HepG2 (cell line): ENCODE measurements around the gene SLC51B. TPM values are rescaled to one million over a fixed set of nuclear protein-coding genes. Genes with fewer than 3 reads are reported as not detected.
A peak's percentile ranks its signal among the peaks of the same experiment; 100 is the strongest.

ENCODE experiments used
- ATAC-seq: fragments of 200-7000 bp; cut with Tn5 transposase; 3 replicates; pipeline ENCODE4 v1.9.1; 2020; ENCODE audit warnings: mild to moderate bottlenecking, moderate library complexity
- BruUV-seq: library from RNA; stranded (reverse); fragments of 400-500 nt; replicated peaks from 2 replicates; lab custom pipeline; 2021; lab: Mats Ljungman, UMichigan
- CTCF ChIA-PET: fragments of 300-600 bp; formaldehyde crosslinking; extraction: SDS; loops from one replicate; lab custom pipeline; 2021; ENCODE audit warnings: low total read pairs, inconsistent platforms, low intra/inter-chr PET ratio; lab: Yijun Ruan, JAX
- POLR2A ChIA-PET: fragments of 350-600 bp; sonication (Branson Sonifier 250); formaldehyde crosslinking; loops from one replicate; lab custom pipeline; 2020; ENCODE audit warnings: antibody characterized with exemption, inconsistent platforms; lab: Yijun Ruan, JAX
- DNase-seq: peaks from one replicate; pipeline ENCODE4 v3.0.0-alpha.2; 2015; ENCODE audit warnings: low spot score
- FAIRE-seq: peaks from 3 replicates; lab custom pipeline; 2011; peaks lifted over from hg19 to GRCh38; lab: Jason Lieb, UNC
- H2AFZ ChIP-seq: one replicate; pipeline ENCODE4 v1.6.1; 2011; ENCODE audit warnings: low read length, inconsistent platforms
- H3K27ac ChIP-seq: fragments of 300-600 bp; 3 replicates; pipeline ENCODE4 v1.8.0; 2011; ENCODE audit warnings: mixed run types, mild to moderate bottlenecking, mixed read lengths, low read length, inconsistent platforms; ENCODE audit not compliant: insufficient read depth; ENCODE audit errors: extremely low read length
- H3K27me3 ChIP-seq, 2 experiments: fragments of 200-600 bp in 1 of 2; 2 replicates in 1 of 2; 3 replicates in 1 of 2; pipeline versions ENCODE4 v1.6.0 to v1.8.0; 2011; ENCODE audit warnings: low read length in 2 of 2, mild to moderate bottlenecking in 2 of 2, moderate library complexity in 2 of 2, inconsistent platforms in 1 of 2; ENCODE audit not compliant: insufficient read depth in 2 of 2, control insufficient read depth in 1 of 2
- H3K36me3 ChIP-seq, 2 experiments: fragments of 200-600 bp in 1 of 2; replicated peaks in 1 of 2; 2 replicates in 1 of 2; 3 replicates in 1 of 2; pipeline versions ENCODE4 v1.5.1 to v1.8.0; 2011; ENCODE audit warnings: low read length in 2 of 2, inconsistent platforms in 1 of 2; ENCODE audit not compliant: insufficient read depth in 2 of 2, control insufficient read depth in 1 of 2
- H3K4me1 ChIP-seq: 2 replicates; pipeline ENCODE4 v1.5.1; 2012; ENCODE audit warnings: low read length, inconsistent platforms; ENCODE audit not compliant: insufficient read depth
- H3K4me2 ChIP-seq: 2 replicates; pipeline ENCODE4 v1.6.0; 2011; ENCODE audit warnings: low read depth, low read length, inconsistent platforms
- H3K4me3 ChIP-seq, 3 experiments: fragments of 200-600 bp in 1 of 3; sonication (generic), shearing (Covaris generic) in 1 of 3; replicated peaks in 1 of 3; 2 replicates each; pipeline ENCODE4 v1.5.1; 2011 to 2016; ENCODE audit warnings: low read length in 3 of 3, inconsistent platforms in 2 of 3, low read depth in 2 of 3, mild to moderate bottlenecking in 2 of 3, control low read depth in 1 of 3, mixed read lengths in 1 of 3; ENCODE audit not compliant: insufficient read depth in 1 of 3
- H3K79me2 ChIP-seq: one replicate; pipeline ENCODE4 v1.6.1; 2011; ENCODE audit warnings: low read length, inconsistent platforms; ENCODE audit not compliant: insufficient read depth
- H3K9ac ChIP-seq: 2 replicates; pipeline ENCODE4 v1.6.0; 2011; ENCODE audit warnings: mild to moderate bottlenecking, low read depth, low read length, inconsistent platforms; ENCODE audit not compliant: insufficient read depth
- H3K9me3 ChIP-seq: 2 replicates; pipeline ENCODE4 v1.5.1; 2012; ENCODE audit warnings: mild to moderate bottlenecking, low read length
- H4K20me1 ChIP-seq: 2 replicates; pipeline ENCODE4 v1.6.0; 2011; ENCODE audit warnings: inconsistent platforms, mild to moderate bottlenecking, low read length, moderate library complexity; ENCODE audit not compliant: insufficient read depth
- ZNF343 ChIP-seq: sonication (generic); formaldehyde crosslinking; IDR thresholded peaks from 2 replicates; pipeline ENCODE4 v1.4.0; 2020; ENCODE audit warnings: mild to moderate bottlenecking, missing genetic modification reagents
- WGBS: methylation state at CpG from one replicate; pipeline ENCODE4 v1.1.6; 2017; ENCODE audit warnings: low lambda C conversion rate; 5-methylcytosine and 5-hydroxymethylcytosine counted together
- in situ Hi-C: cut with HindIII; loops from 2 replicates; pipeline ENCODE4 v1.10.0; 2017; ENCODE audit warnings: low pct_unique_long_range_greater_than_20kb; ENCODE audit not compliant: extremely low pct_ligation_motif_present
- intact Hi-C: fragments of 100-400 bp; cut with micrococcal nuclease; formaldehyde crosslinking; loops from one replicate; pipeline ENCODE4 v1.10.0; 2022; ENCODE audit not compliant: unreplicated experiment
- polyA plus RNA-seq, 8 experiments: library from polyadenylated mRNA; depleted of rRNA in 3 of 8; stranded (reverse) in 7 of 8; unstranded in 1 of 8; fragments of >200 nt; fragmentation: Illumina TruSeq in 4 of 8; extraction: Trizol in 4 of 8; gene quantifications; 2 replicates each; pipeline versions ENCODE4 v1.2.1 to v1.2.3, GENCODE V29; 2011 to 2016; ENCODE audit warnings: low read depth in 4 of 8, missing spikeins in 1 of 8, mixed read lengths in 1 of 8; ENCODE audit not compliant: insufficient read depth in 1 of 8
- total RNA-seq, 5 experiments: library from RNA; depleted of rRNA; stranded (reverse); fragments of >200 nt; fragmentation: Illumina TruSeq; extraction: Trizol; gene quantifications; 2 replicates each; pipeline ENCODE4 v1.2.3, GENCODE V29; 2016; ENCODE audit warnings: low read depth in 1 of 5
- TF ChIP-seq, protein P1 (sequence below): sonication (generic); formaldehyde crosslinking; IDR thresholded peaks from 2 replicates; pipeline ENCODE4 v1.5.1; 2020; ENCODE audit warnings: mild to moderate bottlenecking, missing genetic modification reagents, moderate library complexity

Gene SLC51B
- total and polyA plus RNA-seq, 2 of the 13 experiments (the other 11 are each of a cell fraction or from before 2014, with no cell fraction given): 14.9 to 17.1 TPM

DNA sequence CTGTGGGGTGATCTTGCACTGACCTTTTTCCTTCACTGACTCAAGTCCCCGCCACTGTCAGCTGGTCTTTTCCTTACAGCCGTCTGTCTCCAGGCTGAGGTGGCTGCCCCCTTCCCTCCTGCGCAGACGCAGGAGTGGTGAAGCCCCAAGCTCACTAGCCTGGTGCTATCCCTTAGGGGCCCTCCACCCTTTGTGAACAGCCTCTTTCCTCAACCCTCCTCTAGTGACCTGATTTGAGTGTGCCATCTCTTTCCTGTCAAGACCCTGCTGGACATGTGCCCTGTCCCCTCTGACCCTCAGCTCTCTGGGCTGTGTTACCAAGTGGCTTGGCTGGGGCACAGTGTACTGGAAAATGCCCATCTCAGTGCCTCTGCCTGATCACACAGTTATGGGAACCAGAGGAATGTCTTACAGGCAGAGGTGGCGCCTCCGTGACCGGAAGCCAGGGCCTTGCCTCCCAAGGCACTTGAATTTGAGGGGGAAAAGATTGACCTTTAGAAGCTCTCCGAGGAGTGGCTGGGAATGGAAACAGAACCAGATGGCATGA is 40.1 kb downstream of the SLC51B start:
- peaks cover 100% of the 10 kb centered on the region for H3K4me1 ChIP-seq

More for the DNA sequence above, 40.1 kb downstream of the SLC51B start:
- no peaks in the 10 kb centered on the region for H3K36me3 ChIP-seq
- H2AFZ ChIP-seq: no peak overlapping the region
- H3K4me2 ChIP-seq: peak overlapping the region; percentile 89; the same call in 1 of the 2 replicates
- in situ Hi-C loops: loop anchor here (5.0 to 10.0 kb wide), 2 partner anchors 33 to 50 kb away; no protein-coding TSS in a partner anchor
- H3K79me2 ChIP-seq: no peaks in the 10 kb centered on the region
- H3K27me3 ChIP-seq: peaks cover 0 to 21% of the 10 kb centered on the region in 2 experiments; a peak in 2 of 5 replicates
- 67% methylated on average over 7 of the region's 8 CpGs for WGBS
- no peak for TF ChIP-seq ZNF343 (CRISPR knock-in tag)
- TF ChIP-seq, protein P1, sequence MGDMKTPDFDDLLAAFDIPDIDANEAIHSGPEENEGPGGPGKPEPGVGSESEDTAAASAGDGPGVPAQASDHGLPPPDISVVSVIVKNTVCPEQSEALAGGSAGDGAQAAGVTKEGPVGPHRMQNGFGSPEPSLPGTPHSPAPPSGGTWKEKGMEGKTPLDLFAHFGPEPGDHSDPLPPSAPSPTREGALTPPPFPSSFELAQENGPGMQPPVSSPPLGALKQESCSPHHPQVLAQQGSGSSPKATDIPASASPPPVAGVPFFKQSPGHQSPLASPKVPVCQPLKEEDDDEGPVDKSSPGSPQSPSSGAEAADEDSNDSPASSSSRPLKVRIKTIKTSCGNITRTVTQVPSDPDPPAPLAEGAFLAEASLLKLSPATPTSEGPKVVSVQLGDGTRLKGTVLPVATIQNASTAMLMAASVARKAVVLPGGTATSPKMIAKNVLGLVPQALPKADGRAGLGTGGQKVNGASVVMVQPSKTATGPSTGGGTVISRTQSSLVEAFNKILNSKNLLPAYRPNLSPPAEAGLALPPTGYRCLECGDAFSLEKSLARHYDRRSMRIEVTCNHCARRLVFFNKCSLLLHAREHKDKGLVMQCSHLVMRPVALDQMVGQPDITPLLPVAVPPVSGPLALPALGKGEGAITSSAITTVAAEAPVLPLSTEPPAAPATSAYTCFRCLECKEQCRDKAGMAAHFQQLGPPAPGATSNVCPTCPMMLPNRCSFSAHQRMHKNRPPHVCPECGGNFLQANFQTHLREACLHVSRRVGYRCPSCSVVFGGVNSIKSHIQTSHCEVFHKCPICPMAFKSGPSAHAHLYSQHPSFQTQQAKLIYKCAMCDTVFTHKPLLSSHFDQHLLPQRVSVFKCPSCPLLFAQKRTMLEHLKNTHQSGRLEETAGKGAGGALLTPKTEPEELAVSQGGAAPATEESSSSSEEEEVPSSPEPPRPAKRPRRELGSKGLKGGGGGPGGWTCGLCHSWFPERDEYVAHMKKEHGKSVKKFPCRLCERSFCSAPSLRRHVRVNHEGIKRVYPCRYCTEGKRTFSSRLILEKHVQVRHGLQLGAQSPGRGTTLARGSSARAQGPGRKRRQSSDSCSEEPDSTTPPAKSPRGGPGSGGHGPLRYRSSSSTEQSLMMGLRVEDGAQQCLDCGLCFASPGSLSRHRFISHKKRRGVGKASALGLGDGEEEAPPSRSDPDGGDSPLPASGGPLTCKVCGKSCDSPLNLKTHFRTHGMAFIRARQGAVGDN (CRISPR knock-in tag): peak; percentile 25
- FAIRE-seq (no peak), ATAC-seq (no peak), DNase-seq (no peak)
- no peaks in the 10 kb centered on the region for H4K20me1 ChIP-seq
- CTCF ChIA-PET: interaction anchor here (2.2 to 6.7 kb wide), 3 partner anchors 16 to 52 kb away, joined by 10 to 54 read pairs (median 34); no protein-coding TSS in a partner anchor
- no peak overlapping the region for H3K9ac ChIP-seq
- no peak overlapping the region for H3K27ac ChIP-seq
- H3K9me3 ChIP-seq: no peaks in the 10 kb centered on the region
- intact Hi-C loops: no loop called here
- POLR2A ChIA-PET: interaction anchor here (0.9 to 1.4 kb wide), 2 partner anchors 10 to 40 kb away, joined by 3 to 4 read pairs; partner anchors contain the start of gene SLC51B
- H3K4me3 ChIP-seq: no peak overlapping the region; a peak in 1 of 6 replicates
- BruUV-seq: no TSS peak
